Endothelial cell of umbilical vein (primary cell): ENCODE measurements around the gene THEM5. TPM values are rescaled to one million over a fixed set of nuclear protein-coding genes. Genes with fewer than 3 reads are reported as not detected.

Experiments
- BruUV-seq: library from RNA; stranded (reverse); fragments of 400-500 nt; replicated peaks from 2 replicates; lab custom pipeline; 2021; lab: Mats Ljungman, UMichigan
- CTCF ChIA-PET: fragments of 300-600, 350-600 bp; sonication (Branson Sonifier 250); formaldehyde crosslinking; loops from one replicate; lab custom pipeline; 2021; ENCODE audit warnings: antibody characterized with exemption, inconsistent platforms; lab: Charles Lee
- POLR2A ChIA-PET: fragments of 300-600, 350-600 bp; sonication (Branson Sonifier 250); formaldehyde crosslinking; loops from one replicate; lab custom pipeline; 2021; ENCODE audit warnings: antibody characterized with exemption, inconsistent platforms; lab: Charles Lee
- DNase-seq: peaks from one replicate; pipeline ENCODE4 v3.0.0-alpha.2; 2011; ENCODE audit warnings: low read depth, low spot score
- FAIRE-seq: peaks from 2 replicates; lab custom pipeline; 2011; peaks lifted over from hg19 to GRCh38; lab: Jason Lieb, UNC
- H2AFZ ChIP-seq: 2 replicates; pipeline ENCODE4 v1.6.0; 2012; ENCODE audit warnings: low read depth, low read length, control low read depth, inconsistent platforms
- H3K27ac ChIP-seq: 2 replicates; pipeline ENCODE4 v1.5.1; 2011; ENCODE audit warnings: low read depth, mild to moderate bottlenecking, control low read depth, low read length, moderate library complexity; ENCODE audit not compliant: insufficient read depth
- H3K27me3 ChIP-seq, 2 experiments: 2 replicates each; pipeline versions ENCODE4 v1.6.0 to v1.6.1; 2011; ENCODE audit warnings: low read length in 2 of 2, mixed read lengths in 1 of 2; ENCODE audit not compliant: control insufficient read depth in 2 of 2, insufficient read depth in 2 of 2
- H3K36me3 ChIP-seq, 2 experiments: 2 replicates in 1 of 2; 3 replicates in 1 of 2; pipeline ENCODE4 v1.5.1; 2011; ENCODE audit warnings: low read length in 2 of 2, mild to moderate bottlenecking in 1 of 2, moderate library complexity in 1 of 2; ENCODE audit not compliant: control insufficient read depth in 2 of 2, insufficient read depth in 2 of 2; ENCODE audit errors: extremely low read depth in 1 of 2
- H3K4me1 ChIP-seq: 3 replicates; pipeline ENCODE4 v1.5.1; 2011; ENCODE audit warnings: mild to moderate bottlenecking, low read length; ENCODE audit not compliant: control insufficient read depth, insufficient read depth; ENCODE audit errors: extremely low read depth
- H3K4me2 ChIP-seq: 2 replicates; pipeline ENCODE4 v1.6.1; 2011; ENCODE audit warnings: low read length, control low read depth, mixed read lengths; ENCODE audit not compliant: insufficient read depth
- H3K4me3 ChIP-seq, 3 experiments: fragments of 200-600 bp in 1 of 3; sonication (generic), shearing (Covaris generic) in 1 of 3; replicated peaks in 1 of 3; 2 replicates each; pipeline ENCODE4 v1.5.1; 2011 to 2016; ENCODE audit warnings: control low read depth in 3 of 3, low read length in 3 of 3, mild to moderate bottlenecking in 2 of 3, inconsistent platforms in 1 of 3, low read depth in 1 of 3, moderate library complexity in 1 of 3; ENCODE audit not compliant: insufficient read depth in 1 of 3
- H3K79me2 ChIP-seq: 2 replicates; pipeline ENCODE4 v1.6.0; 2012; ENCODE audit warnings: low read length, inconsistent platforms; ENCODE audit not compliant: control insufficient read depth, insufficient read depth
- H3K9ac ChIP-seq: replicated peaks from 2 replicates; pipeline ENCODE3; 2011; ENCODE audit warnings: low read length, control low read depth; ENCODE audit not compliant: insufficient read depth; ENCODE audit errors: extremely low read depth
- H3K9me1 ChIP-seq: replicated peaks from 3 replicates; pipeline ENCODE4 v1.6.0; 2011; ENCODE audit warnings: mild to moderate bottlenecking, low read length; ENCODE audit not compliant: control insufficient read depth, insufficient read depth; ENCODE audit errors: extremely low read depth
- H3K9me3 ChIP-seq: replicated peaks from 2 replicates; pipeline ENCODE4 v1.5.1; 2012; ENCODE audit warnings: low read length, inconsistent platforms; ENCODE audit not compliant: control insufficient read depth, insufficient read depth
- H4K20me1 ChIP-seq: replicated peaks from 2 replicates; pipeline ENCODE3; 2011; ENCODE audit warnings: mild to moderate bottlenecking, low read length; ENCODE audit not compliant: control insufficient read depth, insufficient read depth; ENCODE audit errors: extremely low read depth
- POLR2A ChIP-seq: IDR thresholded peaks from 2 replicates; pipeline ENCODE4 v1.6.1; 2012; ENCODE audit warnings: low read depth, mild to moderate bottlenecking, control low read depth, low read length
- dilution Hi-C: fragments of 300-500 bp; cut with MboI; formaldehyde crosslinking; loops from one replicate; pipeline ENCODE4 v1.15.0; 2019; ENCODE audit warnings: low sequenced_read_pairs; ENCODE audit not compliant: extremely low pct_ligation_motif_present
- intact Hi-C: fragments of 100-400 bp; cut with micrococcal nuclease; formaldehyde crosslinking; loops from one replicate; pipeline ENCODE4 v1.10.0; 2022
- polyA plus RNA-seq, 4 experiments: library from polyadenylated mRNA; depleted of rRNA in 3 of 4; stranded (reverse) in 3 of 4; unstranded in 1 of 4; fragments of >200 nt; gene quantifications; 2 replicates each; pipeline versions ENCODE4 v1.2.1 to v1.2.3, GENCODE V29; 2011 to 2012; ENCODE audit warnings: missing spikeins in 1 of 4
- total RNA-seq: library from RNA; stranded (reverse); gene quantifications from 2 replicates; pipeline ENCODE4 v1.2.3, GENCODE V29; 2021
- TF ChIP-seq, protein P1 (sequence below): IDR thresholded peaks from 2 replicates; pipeline ENCODE4 v1.6.1; 2011; ENCODE audit not compliant: insufficient read depth, insufficient read length
- TF ChIP-seq, protein P2 (sequence below), 2 donors: IDR thresholded peaks; 1 replicate in 1 of 2; 2 replicates in 1 of 2; pipeline ENCODE4 v1.5.1; 2011; ENCODE audit warnings: low read length in 2 of 2, mild to moderate bottlenecking in 2 of 2, moderate library complexity in 2 of 2, control low read depth in 1 of 2, inconsistent platforms in 1 of 2, low read depth in 1 of 2; ENCODE audit not compliant: insufficient read depth in 1 of 2; ENCODE audit errors: extremely low read depth in 1 of 2

The THEM5 gene
- total and polyA plus RNA-seq, 2 donors (not counting 3 experiments of a cell fraction or from before 2014, with no cell fraction given), result not detected

- Histone ChIP-seq H3K9me1 (no peaks in the 10 kb centered on the region), H3K9ac (no peak overlapping the region), H3K27ac (no peak overlapping the region), H2AFZ (no peak overlapping the region), H3K27me3 (no peaks in the 10 kb centered on the region), H4K20me1 (no peaks in the 10 kb centered on the region), H3K79me2 (no peaks in the 10 kb centered on the region), H3K9me3 (no peaks in the 10 kb centered on the region), H3K4me2 (no peak overlapping the region), H3K36me3 (no peaks in the 10 kb centered on the region), H3K4me3 (no peak overlapping the region), H3K4me1 (peaks cover 11% of the 10 kb centered on the region)
- dilution Hi-C loops (no loop called here), intact Hi-C loops (no loop called here)
- DNase-seq (no peak), FAIRE-seq (no peak)
- no TSS peak for BruUV-seq
- CTCF ChIA-PET, result no interaction called here
- POLR2A ChIA-PET, result no interaction called here
- no peak for TF ChIP-seq POLR2A
- TF ChIP-seq, protein P1, sequence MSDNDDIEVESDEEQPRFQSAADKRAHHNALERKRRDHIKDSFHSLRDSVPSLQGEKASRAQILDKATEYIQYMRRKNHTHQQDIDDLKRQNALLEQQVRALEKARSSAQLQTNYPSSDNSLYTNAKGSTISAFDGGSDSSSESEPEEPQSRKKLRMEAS, result no peak
- TF ChIP-seq, protein P2, sequence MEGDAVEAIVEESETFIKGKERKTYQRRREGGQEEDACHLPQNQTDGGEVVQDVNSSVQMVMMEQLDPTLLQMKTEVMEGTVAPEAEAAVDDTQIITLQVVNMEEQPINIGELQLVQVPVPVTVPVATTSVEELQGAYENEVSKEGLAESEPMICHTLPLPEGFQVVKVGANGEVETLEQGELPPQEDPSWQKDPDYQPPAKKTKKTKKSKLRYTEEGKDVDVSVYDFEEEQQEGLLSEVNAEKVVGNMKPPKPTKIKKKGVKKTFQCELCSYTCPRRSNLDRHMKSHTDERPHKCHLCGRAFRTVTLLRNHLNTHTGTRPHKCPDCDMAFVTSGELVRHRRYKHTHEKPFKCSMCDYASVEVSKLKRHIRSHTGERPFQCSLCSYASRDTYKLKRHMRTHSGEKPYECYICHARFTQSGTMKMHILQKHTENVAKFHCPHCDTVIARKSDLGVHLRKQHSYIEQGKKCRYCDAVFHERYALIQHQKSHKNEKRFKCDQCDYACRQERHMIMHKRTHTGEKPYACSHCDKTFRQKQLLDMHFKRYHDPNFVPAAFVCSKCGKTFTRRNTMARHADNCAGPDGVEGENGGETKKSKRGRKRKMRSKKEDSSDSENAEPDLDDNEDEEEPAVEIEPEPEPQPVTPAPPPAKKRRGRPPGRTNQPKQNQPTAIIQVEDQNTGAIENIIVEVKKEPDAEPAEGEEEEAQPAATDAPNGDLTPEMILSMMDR (IDR thresholded peaks at IDR 0.05; ENCODE audit: extremely low read depth in 1 of 2, insufficient read depth in 1 of 2, low read depth in 1 of 2, low read length in 2 of 2), result no peak
Measured at GRCh38 chr1:151831256-151831591, 22.3 kb downstream of the THEM5 start.

DNA sequence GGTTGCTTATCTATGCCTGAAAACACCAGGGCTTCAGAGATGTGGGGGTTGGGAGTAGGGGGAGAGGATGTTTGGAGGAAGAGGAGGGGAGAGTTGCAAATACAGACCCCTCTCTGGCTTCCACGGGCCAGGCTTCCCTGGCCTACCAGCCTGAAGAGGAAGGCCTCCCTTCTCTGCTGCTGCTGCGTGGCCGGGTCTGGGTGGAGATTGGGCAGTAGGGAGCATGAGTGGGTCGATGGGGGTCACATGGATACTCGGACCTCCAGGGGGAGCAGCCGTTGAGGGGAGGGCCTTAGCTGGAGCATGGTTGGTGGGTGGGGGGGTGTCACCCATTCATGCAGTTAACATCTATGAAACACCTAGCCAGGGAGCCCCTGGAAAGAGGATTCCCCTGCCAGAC is 23.5 kb downstream of the THEM5 start:
- Histone ChIP-seq H4K20me1 (no peaks in the 10 kb centered on the region), H3K4me3 (no peak overlapping the region), H3K27ac (no peak overlapping the region), H3K36me3 (no peaks in the 10 kb centered on the region), H3K4me1 (peaks cover 11% of the 10 kb centered on the region), H3K27me3 (no peaks in the 10 kb centered on the region), H3K9me1 (no peaks in the 10 kb centered on the region), H3K9ac (no peak overlapping the region), H3K9me3 (no peaks in the 10 kb centered on the region), H3K79me2 (no peaks in the 10 kb centered on the region), H3K4me2 (no peak overlapping the region), H2AFZ (no peak overlapping the region)
- FAIRE-seq (no peak), DNase-seq (no peak)
- dilution Hi-C loops, result no loop called here
- ChIA-PET CTCF (no interaction called here), POLR2A (no interaction called here)
- TF ChIP-seq, protein P1, result no peak
- BruUV-seq, result no TSS peak
- intact Hi-C loops, result no loop called here
